Stimulated activated CD4-positive, alpha-beta T cell treated with anti-CD3 and anti-CD28 coated beads, TNF-alpha, amount 100 ng/mL, for 48 hours (primary cell): ENCODE data around the gene GATC.
A peak's percentile ranks its signal among the peaks of the same experiment; 100 is the strongest.
"Not testable (repeated sequence)": the region's sequence is repeated elsewhere in the genome, so short reads cannot be mapped to it uniquely, and the experiment has no call there.

Source experiments
- DNase-seq, 3 donors: peaks; one replicate each; pipeline ENCODE4 v3.0.0-alpha.2; 2020; ENCODE audit warnings: low read depth in 3 of 3

Gene GATC

GRCh38 chr12:120437735-120438494 lies 8.3 kb upstream of the GATC start, which contains the start of gene COX6A1:
Gene COX6A1, plus strand, starts transcription at chr12:120438113. Its CDS starts 14 bp downstream, at chr12:120438127.
- DNase-seq, result peak; percentile 96 to 98 (median 97)

- DNase-seq, result no peak
Measured at GRCh38 chr12:120438495-120439198, 7.6 kb upstream of the GATC start.

- DNase-seq, result peak; percentile 53 to 80 (median 54)
Measured at GRCh38 chr12:120439646-120440247, 6.5 kb upstream of the GATC start.

DNA sequence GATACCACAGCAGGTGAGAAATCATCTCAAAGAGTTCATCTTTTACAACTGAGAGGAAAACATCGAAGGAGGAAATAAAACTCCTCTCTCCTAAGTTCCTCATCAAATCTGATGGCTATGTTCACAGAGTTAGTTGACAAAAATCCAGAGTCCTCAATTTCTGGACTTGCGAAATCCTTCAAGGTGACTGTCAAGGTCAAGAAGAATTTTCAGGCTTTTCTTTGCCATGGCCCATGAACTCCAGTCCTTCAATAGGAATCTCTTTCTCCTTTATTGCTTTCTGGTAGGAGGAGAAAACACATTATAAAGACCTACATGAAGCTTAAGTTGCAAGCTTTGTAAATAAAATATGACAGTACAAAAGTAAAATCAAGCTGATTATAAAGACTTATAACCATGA lies 1.6 kb upstream of the GATC start:
- DNase-seq, result no peak

DNA sequence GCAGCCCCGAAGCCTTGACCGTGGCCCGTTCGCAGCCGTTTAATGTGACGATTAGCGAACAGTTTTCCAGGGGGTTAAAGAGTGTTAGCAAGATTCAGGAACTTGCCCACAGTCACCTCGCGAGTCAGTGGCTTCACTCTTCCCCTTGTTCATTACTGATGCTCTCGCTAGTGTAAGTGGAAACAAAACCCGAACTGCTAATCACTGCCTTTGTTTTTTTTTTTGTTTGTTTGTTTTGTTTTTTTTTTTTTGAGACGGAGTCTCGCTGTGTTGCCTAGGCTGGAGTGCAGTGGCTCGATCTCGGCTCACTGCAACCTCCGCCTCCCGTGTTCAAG lies 567 bp downstream of the GATC start:
- DNase-seq, result not testable (repeated sequence)

DNA sequence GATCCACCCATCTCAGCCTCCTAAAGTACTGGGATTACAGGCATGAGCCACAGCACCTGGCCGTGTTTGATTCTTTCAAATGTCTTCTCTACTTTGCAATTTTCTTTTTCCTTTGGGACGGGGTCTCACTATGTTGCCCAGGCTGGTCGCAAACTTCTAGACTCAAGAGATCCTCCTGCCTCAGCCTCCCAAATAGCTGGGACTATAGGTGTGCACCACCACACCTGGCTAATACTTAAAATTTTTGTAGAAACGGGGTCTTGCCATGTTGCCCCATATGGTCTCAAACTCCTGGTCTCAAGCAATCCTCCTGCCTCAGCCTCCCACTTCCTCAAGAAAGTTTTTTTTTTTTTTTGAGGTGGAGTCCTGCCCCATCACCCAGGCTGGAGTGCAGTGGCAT lies 1.7 kb downstream of the GATC start:
- DNase-seq, result no peak

DNA sequence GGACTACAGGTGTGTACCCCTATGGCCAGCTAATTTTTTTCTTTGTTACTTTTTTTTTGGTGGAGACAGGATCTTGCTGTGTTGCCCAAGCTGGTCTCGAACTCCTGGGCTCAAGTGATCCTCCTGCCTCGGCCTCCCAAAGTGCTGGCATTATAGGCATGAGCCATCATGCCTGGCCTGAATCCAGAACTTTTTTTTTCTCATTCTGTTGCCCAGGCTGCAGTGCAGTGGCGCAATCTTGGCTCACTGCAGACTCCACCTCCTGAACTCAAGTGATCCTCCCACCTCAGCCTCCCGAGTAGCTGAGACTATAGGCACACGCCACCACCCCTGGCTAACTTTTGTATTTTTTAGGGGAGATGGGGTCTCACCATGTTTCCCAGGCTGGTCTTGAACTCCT lies 6.3 kb downstream of the GATC start:
- DNase-seq, result not testable (repeated sequence)

DNA sequence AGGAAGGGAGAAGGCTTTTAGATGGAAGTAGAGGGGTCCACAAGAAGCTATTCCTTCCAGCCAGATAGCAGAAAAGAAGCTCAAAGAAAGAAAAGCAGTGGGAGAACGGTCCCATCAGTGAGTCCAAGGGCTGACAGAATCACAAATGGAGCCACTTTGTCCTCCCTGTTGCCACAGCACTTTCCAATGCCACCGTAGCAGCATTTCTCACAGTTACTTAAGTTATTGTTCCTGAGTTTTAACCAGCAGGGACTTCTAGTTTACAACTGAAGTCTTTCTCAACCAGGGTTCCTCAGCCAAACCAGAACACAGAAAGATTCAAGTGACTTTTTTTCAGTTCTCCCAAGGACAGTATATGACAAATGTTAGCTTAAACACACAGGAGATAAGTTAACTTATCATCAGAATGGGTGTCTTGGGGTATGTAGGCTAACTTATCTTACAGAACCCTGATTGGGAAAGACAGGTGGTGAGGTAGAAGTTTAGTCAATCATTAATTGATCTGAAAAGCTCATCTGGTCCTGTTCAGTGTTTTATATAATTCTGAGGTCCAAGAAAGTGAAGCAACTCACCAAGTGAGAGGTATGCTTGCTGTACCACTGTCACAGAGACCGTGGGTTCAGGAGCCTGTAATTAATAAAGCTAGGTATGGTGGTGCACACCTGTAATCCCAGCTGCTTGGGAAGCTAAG lies 7.0 kb downstream of the GATC start:
- DNase-seq, result no peak

GRCh38 chr12:120453977-120454376 lies 7.7 kb downstream of the GATC start:
- no peak for DNase-seq

DNA sequence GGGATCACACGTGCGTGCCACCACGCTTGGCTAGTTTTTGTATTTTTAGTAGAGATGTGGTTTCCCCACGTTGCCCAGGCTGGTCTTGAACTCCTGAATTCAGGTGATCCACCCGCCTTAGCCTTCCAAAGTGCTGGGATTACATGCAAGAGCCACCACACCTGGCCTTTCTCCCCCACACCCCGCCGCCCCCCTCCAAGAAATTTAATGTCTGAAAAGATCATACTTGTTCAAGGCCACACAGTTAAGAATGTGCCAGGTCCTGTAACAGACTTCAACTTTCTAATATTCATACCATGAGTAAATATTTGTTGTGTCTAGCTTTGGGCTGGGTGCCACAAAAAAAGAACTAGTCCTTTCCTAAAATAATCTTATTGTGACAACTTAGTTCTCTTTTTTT lies 9.1 kb downstream of the GATC start:
- no peak for DNase-seq

DNA sequence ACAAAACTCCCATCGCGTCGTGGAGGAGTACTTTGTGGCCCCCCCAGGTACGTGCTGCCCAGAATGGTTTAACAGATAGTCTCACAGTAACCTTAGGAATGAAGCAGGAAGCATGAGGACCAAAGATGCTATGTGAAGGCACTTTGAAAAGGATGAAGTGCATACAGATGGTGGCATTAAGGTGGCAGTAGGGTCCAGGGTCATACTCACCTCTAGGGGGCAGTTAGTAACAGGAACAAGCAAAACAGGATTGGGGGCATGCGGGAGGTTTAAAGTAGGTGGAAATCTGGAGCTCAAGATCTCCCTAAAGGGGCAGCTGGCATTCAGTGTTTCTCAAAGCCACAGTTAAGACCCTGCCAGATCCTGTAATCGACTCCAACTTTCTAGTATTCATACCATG lies 10.9 kb downstream of the GATC start:
- DNase-seq, result no peak

DNA sequence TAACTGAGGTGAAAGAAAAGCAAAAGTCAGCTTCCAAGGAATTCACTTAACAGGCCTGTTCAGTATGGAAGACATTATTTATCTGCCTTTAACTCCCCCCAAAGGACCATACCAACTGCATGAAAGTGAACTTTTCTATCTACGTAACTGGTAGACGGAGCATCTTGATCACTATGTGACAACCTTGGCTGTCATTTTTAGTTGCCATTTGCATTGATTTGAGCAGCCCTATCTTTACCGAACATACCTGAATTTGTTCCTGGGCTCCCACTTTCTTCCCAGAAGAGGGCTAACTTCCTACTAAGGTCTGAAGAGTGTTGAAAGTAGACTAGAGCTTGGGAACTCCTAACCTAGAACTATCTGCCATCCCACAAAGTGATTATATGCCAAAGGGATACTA lies 13.9 kb downstream of the GATC start:
- no peak for DNase-seq

- no peak for DNase-seq
Measured at GRCh38 chr12:120462099-120462640, 15.9 kb downstream of the GATC start.

DNA sequence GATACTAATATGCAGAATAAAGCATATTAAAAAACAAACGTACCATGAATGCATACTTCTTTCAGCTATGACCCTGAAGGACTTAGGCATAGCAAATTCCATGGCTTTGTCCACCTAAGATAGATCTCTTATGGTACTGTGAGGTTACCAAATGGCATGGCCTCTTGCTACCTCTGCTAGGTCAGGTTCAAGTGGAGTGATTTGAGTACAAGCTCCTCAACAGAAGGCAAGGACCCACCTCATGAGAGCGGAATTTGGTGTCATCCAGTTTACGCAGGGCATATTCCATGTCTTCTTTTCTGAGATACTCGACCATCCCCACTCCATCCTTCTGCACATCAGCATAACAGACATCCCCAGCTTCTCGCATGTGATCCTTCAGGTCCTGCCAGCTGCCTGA lies 17.5 kb downstream of the GATC start:
- DNase-seq, result no peak

- no peak for DNase-seq
Measured at GRCh38 chr12:120465756-120466155, 19.5 kb downstream of the GATC start.

- peak in 1 of 3 donors; percentile 29 for DNase-seq
Measured at GRCh38 chr12:120466560-120467315, 20.5 kb downstream of the GATC start.

DNA sequence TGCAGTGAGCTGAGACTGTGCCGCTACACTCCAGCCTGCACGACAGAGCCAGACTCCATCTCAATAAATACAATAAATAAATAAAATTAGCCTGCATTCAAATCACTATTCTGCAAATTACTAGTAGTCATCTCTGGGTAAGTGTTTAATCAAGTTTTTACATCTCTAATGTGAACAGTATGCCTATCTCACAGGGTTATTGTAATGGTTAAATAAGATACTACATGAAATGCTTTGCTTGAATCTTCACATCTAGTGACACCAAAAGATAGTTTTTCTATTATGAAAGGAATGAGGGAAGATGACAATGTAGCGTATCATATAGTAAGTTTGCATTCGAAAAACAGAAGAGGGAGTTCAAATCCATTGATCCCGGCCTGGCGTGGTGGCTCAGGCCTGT lies 21.2 kb downstream of the GATC start:
- DNase-seq, result no peak

GRCh38 chr12:120468325-120468820 lies 22.1 kb downstream of the GATC start:
- peak in 1 of 3 donors; percentile 13 for DNase-seq

DNA sequence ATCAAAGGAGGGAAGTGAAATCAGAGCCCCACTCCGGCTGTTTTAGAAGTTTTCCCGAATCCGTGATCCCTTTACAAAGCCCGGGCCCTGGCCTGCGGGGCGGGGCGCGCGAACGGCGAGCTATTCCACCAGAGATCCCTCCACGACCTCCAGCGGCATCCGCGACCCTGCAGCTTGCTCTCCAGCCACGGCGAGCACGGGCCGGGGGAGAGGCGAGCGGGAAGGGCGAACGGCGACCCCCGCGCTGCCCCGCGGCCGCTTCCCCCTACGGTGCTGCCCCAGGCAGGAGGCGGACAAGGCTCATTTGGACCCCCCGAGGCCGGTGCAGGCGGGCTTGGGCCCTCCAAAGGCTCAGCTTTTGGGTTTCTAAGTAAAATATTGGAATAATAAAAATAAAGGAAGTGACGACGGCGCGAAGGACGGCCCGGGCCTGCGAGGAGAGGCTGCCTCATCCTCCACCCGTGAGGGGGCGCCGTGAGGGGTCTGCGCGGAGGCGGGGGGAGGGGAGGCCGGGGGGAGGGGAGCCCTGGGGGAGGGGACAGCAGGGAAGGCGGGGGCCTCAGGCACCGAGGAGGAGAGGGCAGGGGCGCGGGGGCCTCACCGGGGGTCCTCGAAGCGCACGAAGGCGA lies 22.7 kb downstream of the GATC start:
- DNase-seq, result no peak

DNA sequence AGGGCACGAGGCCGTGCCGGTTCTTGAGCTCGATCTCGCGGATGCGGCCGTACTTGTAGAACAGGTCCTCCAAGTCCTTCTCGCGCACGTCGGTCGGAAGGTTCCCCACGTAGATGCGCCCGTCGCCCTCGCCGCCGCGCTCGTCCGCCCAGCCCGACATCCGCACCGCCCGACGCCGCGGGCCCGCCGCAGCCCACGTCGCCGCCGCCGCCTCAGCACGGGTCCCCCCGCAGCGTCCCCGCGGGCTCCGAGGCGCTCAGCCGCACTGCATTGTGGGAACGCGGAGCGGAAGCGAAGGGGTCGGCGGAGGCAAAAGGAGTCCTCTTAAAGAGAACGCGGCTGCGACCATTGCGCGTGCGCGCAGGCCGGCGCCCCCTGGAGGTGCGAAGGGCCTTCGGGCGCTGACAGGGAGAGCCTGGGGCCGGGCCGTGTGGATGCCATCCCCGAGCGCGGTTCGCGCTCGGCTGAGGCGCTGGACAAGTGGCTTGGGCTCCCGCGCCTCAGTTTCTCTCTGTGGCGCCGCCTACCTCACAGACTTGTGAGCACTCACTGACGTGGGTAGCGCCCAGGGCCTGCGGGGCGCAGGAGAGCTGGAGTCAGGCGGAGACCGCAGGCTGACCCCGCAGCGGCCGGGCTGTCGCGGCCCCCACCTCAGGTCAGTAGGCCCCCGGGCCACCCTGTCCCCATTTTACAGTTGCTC lies 23.4 kb downstream of the GATC start, which contains the start of gene SRSF9:
SRSF9 (minus strand) TSS at position 299 of the 700 bp plus-strand sequence; CDS start at position 160, 139 bp downstream.
- DNase-seq, result peak; percentile 94 to 97 (median 96)
